Natural killer cell (primary cell): Measurements from ENCODE around the gene PKP1. TPM values are rescaled to one million over a fixed set of nuclear protein-coding genes. Genes with fewer than 3 reads are reported as not detected.

ENCODE experiments used
- ATAC-seq, 3 donors: fragments of 150-1000 bp in 2 of 3; fragments of 200-7000 bp in 1 of 3; cut with Tn5 transposase; 1 replicate in 1 of 3; 2 replicates in 2 of 3; pipeline ENCODE4 v1.10.0; 2021; ENCODE audit warnings: mild to moderate bottlenecking in 2 of 3, moderate library complexity in 2 of 3
- DNase-seq, 2 donors: peaks; one replicate each; pipeline versions ENCODE4 v3.0.0 to v3.0.0-alpha.2; 2013 to 2021; ENCODE audit warnings: mixed read lengths in 1 of 2
- H3K27ac ChIP-seq: one replicate; pipeline ENCODE4 v1.5.1; 2013; ENCODE audit warnings: mild to moderate bottlenecking, low read length
- H3K27me3 ChIP-seq: one replicate; pipeline ENCODE4 v1.6.1; 2013; ENCODE audit warnings: low read length; ENCODE audit not compliant: control insufficient read depth, insufficient read depth
- H3K36me3 ChIP-seq: one replicate; pipeline ENCODE4 v1.6.1; 2013; ENCODE audit warnings: low read length; ENCODE audit not compliant: control insufficient read depth, insufficient read depth
- H3K4me1 ChIP-seq: one replicate; pipeline ENCODE4 v1.6.1; 2013; ENCODE audit warnings: low read length; ENCODE audit not compliant: control insufficient read depth, insufficient read depth
- H3K4me3 ChIP-seq: one replicate; pipeline ENCODE4 v1.5.1; 2013; ENCODE audit warnings: low read length
- H3K9me3 ChIP-seq: one replicate; pipeline ENCODE4 v1.6.1; 2013; ENCODE audit warnings: low read length; ENCODE audit not compliant: control insufficient read depth, insufficient read depth
- H3K27ac Mint-ChIP-seq, 2 donors: one replicate each; pipeline ENCODE4 v1.8.0; 2022; ENCODE audit warnings: mild to moderate bottlenecking in 2 of 2, mixed read lengths in 2 of 2, moderate library complexity in 1 of 2
- H3K27me3 Mint-ChIP-seq, 2 donors: one replicate each; pipeline ENCODE4 v1.8.0; 2022; ENCODE audit warnings: low read depth in 2 of 2, mixed read lengths in 2 of 2
- H3K36me3 Mint-ChIP-seq: one replicate; pipeline ENCODE4 v1.8.0; 2022; ENCODE audit warnings: mixed read lengths
- H3K4me1 Mint-ChIP-seq, 2 donors: one replicate each; pipeline ENCODE4 v1.8.0; 2022; ENCODE audit warnings: mixed read lengths in 2 of 2
- H3K4me3 Mint-ChIP-seq: one replicate; pipeline ENCODE4 v1.8.0; 2022; ENCODE audit warnings: mild to moderate bottlenecking, moderate library complexity, mixed read lengths
- H3K9me3 Mint-ChIP-seq, 2 donors: one replicate each; pipeline ENCODE4 v1.8.0; 2022; ENCODE audit warnings: mixed read lengths in 2 of 2
- WGBS: methylation state at CpG from one replicate; pipeline ENCODE4 v1.1.7; 2013; ENCODE audit warnings: missing lambda C conversion rate; ENCODE audit not compliant: insufficient coverage; 5-methylcytosine and 5-hydroxymethylcytosine counted together
- intact Hi-C: fragments of 100-400 bp; cut with micrococcal nuclease; formaldehyde crosslinking; loops from one replicate; pipeline ENCODE4 v1.14.2; 2022
- total RNA-seq, 4 donors: library from RNA; stranded (reverse); fragments of 120-200 nt in 1 of 4; gene quantifications; one replicate each; pipeline versions ENCODE4 v1.2.3 to v1.2.4, GENCODE V29; 2013 to 2022
- TF ChIP-seq, protein P1 (sequence below): fragments of 200-600 bp; IDR thresholded peaks from one replicate; pipeline ENCODE4 v1.8.0; 2022; ENCODE audit warnings: antibody characterized with exemption

PKP1 gene
- total RNA-seq, 3 donors from 2014 or later (not counting 1 experiment from before 2014, with no cell fraction given): not detected

DNA sequence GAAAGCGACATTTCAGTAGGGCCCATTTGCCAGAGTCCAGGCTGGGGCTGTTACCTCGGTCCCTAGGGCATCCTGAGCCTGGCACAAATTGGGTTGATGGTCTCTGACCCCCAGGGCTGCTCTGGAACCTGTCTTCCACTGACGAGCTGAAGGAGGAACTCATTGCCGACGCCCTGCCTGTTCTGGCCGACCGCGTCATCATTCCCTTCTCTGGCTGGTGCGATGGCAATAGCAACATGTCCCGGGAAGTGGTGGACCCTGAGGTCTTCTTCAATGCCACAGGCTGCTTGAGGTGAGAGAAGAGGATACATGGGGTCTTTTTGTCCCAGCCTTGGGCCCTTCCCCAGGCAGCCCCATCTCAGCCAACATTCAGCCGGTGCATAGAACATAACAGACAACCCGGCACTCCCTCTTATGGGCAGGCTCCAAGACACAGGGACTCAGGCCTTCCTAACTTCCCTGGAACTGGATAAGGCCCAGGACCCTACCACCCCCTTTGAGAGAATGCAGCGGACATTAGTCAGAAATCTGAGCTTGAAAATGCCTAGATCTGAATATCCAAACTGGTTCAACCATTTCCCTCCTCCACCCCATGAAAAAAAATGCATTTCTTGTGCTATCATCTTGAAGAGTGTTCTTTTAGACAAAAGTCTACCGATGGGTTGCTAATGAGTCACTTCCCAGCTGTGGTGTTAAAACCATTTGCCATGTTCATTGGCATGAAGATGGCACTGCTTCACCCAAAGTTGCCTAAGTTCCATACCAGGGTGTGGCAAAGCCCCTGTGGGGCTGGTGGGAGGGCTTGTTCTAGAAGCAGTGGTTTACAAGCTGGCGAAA lies 35.4 kb downstream of the PKP1 start:
- H3K9me3 Mint-ChIP-seq: no peaks in the 10 kb centered on the region
- Histone ChIP-seq H3K9me3 (no peaks in the 10 kb centered on the region), H3K4me1 (no peaks in the 10 kb centered on the region), H3K36me3 (no peaks in the 10 kb centered on the region), H3K4me3 (no peak overlapping the region), H3K27me3 (no peaks in the 10 kb centered on the region), H3K27ac (no peak overlapping the region)
- no peaks in the 10 kb centered on the region for H3K36me3 Mint-ChIP-seq
- no peak overlapping the region for H3K27ac Mint-ChIP-seq
- no peaks in the 10 kb centered on the region for H3K4me1 Mint-ChIP-seq
- TF ChIP-seq, protein P1, sequence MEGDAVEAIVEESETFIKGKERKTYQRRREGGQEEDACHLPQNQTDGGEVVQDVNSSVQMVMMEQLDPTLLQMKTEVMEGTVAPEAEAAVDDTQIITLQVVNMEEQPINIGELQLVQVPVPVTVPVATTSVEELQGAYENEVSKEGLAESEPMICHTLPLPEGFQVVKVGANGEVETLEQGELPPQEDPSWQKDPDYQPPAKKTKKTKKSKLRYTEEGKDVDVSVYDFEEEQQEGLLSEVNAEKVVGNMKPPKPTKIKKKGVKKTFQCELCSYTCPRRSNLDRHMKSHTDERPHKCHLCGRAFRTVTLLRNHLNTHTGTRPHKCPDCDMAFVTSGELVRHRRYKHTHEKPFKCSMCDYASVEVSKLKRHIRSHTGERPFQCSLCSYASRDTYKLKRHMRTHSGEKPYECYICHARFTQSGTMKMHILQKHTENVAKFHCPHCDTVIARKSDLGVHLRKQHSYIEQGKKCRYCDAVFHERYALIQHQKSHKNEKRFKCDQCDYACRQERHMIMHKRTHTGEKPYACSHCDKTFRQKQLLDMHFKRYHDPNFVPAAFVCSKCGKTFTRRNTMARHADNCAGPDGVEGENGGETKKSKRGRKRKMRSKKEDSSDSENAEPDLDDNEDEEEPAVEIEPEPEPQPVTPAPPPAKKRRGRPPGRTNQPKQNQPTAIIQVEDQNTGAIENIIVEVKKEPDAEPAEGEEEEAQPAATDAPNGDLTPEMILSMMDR: no peak
- intact Hi-C loops: no loop called here
- ATAC-seq (no peak), DNase-seq (no peak)
- WGBS: 79% methylated on average over 15 of the region's 15 CpGs
- H3K27me3 Mint-ChIP-seq: peaks cover 0 to 11% of the 10 kb centered on the region in 2 donors
- no peak overlapping the region for H3K4me3 Mint-ChIP-seq

DNA sequence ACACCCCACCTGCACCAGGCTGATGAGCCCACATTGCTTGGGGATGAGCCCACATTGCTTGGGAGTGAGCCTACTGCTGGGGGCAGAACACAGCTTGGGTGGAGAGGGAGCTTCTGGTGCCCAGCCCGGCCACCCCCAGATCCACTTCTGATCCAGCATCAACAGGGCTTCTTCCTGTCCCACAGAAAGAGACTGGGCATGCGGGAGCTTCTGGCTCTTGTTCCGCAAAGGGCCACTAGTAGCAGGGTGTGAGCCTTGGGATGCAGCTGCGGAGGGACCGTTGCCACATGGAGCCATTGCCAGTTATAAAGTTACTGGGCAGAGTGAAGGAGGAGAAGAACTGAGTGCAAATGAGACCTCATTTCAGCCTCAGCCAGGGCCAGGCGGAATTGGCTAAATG lies 36.3 kb downstream of the PKP1 start:
- ATAC-seq: no peak
- no peak overlapping the region for H3K4me3 Mint-ChIP-seq
- Histone ChIP-seq H3K4me3 (no peak overlapping the region), H3K36me3 (no peaks in the 10 kb centered on the region), H3K27me3 (no peaks in the 10 kb centered on the region), H3K27ac (no peak overlapping the region), H3K9me3 (no peaks in the 10 kb centered on the region), H3K4me1 (no peaks in the 10 kb centered on the region)
- no peaks in the 10 kb centered on the region for H3K4me1 Mint-ChIP-seq
- intact Hi-C loops: no loop called here
- H3K27ac Mint-ChIP-seq: no peak overlapping the region
- peaks cover 0 to 5% of the 10 kb centered on the region in 2 donors for H3K27me3 Mint-ChIP-seq
- WGBS: 89% methylated on average over 6 of the region's 6 CpGs
- no peak for DNase-seq
- H3K36me3 Mint-ChIP-seq: no peaks in the 10 kb centered on the region
- no peaks in the 10 kb centered on the region for H3K9me3 Mint-ChIP-seq
- TF ChIP-seq, protein P1: no peak

DNA sequence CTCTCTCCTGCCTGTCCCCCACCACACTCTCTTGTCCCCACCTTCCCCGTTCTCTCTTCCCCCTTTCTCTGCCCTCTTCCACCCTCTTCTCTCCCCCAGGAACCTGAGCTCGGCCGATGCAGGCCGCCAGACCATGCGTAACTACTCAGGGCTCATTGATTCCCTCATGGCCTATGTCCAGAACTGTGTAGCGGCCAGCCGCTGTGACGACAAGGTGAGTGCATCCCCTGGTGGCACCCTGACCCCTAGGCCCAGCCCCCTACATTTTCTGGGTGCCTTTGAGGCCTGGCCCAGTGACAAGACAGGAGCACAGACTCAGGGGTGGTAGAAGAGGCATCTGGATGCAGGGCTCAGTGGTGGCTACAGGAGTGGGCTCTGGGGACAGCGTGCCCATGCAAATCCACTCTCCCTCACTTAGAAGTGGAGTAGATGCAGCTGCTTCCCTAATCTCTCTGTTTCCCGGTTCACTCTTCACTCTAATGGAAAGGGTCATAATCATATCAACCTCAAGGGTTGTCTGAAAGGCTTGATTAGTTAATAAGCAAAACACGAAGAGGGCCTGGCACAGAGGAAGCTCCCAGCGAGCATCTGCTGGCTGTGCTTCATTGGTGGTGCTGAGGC lies 37.0 kb downstream of the PKP1 start:
- H3K27ac ChIP-seq: no peak overlapping the region
- no peaks in the 10 kb centered on the region for H3K4me1 Mint-ChIP-seq
- no peak overlapping the region for H3K4me3 Mint-ChIP-seq
- H3K36me3 Mint-ChIP-seq: no peaks in the 10 kb centered on the region
- TF ChIP-seq, protein P1: no peak
- no peaks in the 10 kb centered on the region for H3K4me1 ChIP-seq
- no peak overlapping the region for H3K4me3 ChIP-seq
- DNase-seq (no peak), ATAC-seq (no peak)
- H3K27me3 Mint-ChIP-seq: peaks cover 0 to 3% of the 10 kb centered on the region in 2 donors
- WGBS: 83% methylated on average over 12 of the region's 12 CpGs
- intact Hi-C loops: no loop called here
- no peak overlapping the region for H3K27ac Mint-ChIP-seq
- H3K36me3 ChIP-seq: no peaks in the 10 kb centered on the region
- no peaks in the 10 kb centered on the region for H3K9me3 ChIP-seq
- H3K27me3 ChIP-seq: no peaks in the 10 kb centered on the region
- no peaks in the 10 kb centered on the region for H3K9me3 Mint-ChIP-seq
